ENCODE data around the gene CISD3.

DNA sequence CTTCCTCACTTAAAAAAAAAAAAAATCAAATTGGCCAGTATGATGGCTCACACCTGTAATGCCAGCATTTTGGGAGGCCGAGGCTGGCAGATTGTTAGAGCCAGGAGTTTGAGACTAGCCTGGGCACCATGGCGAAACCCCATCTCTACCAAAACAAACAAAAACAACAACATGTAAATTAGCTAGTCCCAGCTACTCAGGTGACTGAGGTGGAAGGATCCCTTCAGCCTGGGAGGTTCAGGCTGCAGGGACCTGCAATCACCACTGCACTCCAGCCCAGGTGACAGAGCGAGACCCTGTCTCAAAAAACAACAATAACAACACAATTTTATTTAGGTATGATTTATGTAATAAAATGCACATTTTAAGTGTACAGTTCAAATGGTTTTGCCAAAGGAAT, 49.0 kb upstream of the CISD3 start:
- TF ChIP-seq, protein P1, sequence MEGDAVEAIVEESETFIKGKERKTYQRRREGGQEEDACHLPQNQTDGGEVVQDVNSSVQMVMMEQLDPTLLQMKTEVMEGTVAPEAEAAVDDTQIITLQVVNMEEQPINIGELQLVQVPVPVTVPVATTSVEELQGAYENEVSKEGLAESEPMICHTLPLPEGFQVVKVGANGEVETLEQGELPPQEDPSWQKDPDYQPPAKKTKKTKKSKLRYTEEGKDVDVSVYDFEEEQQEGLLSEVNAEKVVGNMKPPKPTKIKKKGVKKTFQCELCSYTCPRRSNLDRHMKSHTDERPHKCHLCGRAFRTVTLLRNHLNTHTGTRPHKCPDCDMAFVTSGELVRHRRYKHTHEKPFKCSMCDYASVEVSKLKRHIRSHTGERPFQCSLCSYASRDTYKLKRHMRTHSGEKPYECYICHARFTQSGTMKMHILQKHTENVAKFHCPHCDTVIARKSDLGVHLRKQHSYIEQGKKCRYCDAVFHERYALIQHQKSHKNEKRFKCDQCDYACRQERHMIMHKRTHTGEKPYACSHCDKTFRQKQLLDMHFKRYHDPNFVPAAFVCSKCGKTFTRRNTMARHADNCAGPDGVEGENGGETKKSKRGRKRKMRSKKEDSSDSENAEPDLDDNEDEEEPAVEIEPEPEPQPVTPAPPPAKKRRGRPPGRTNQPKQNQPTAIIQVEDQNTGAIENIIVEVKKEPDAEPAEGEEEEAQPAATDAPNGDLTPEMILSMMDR (conservative IDR thresholded peaks at IDR 0.05; ENCODE audit: low read depth, low read length) = no peak
- TF ChIP-seq POLR2A (IDR thresholded peaks at IDR 0.05; ENCODE audit: low read depth, low read length) (no peak), SMC3 (IDR thresholded peaks at IDR 0.05; ENCODE audit: low read depth, low read length) (no peak), FOS (IDR thresholded peaks at IDR 0.05; ENCODE audit: low read depth, low read length) (no peak), BHLHE40 (IDR thresholded peaks at IDR 0.05; ENCODE audit: low read depth, low read length) (no peak), RCOR1 (IDR thresholded peaks at IDR 0.05; ENCODE audit: insufficient replicate concordance, low read length) (no peak), MAZ (IDR thresholded peaks at IDR 0.05; ENCODE audit: borderline replicate concordance, low read depth, low read length) (no peak), RAD21 (IDR thresholded peaks at IDR 0.05; ENCODE audit: low read length) (no peak), CHD1 (IDR thresholded peaks at IDR 0.05; ENCODE audit: low read depth, low read length) (no peak), MXI1 (IDR thresholded peaks at IDR 0.05; ENCODE audit: borderline replicate concordance, low read depth, low read length) (no peak), NFE2L2 (IDR thresholded peaks at IDR 0.05; ENCODE audit: low read depth, low read length) (no peak), MAFK (IDR thresholded peaks at IDR 0.05; ENCODE audit: low read depth, low read length) (no peak)
- TF ChIP-seq, protein P2, sequence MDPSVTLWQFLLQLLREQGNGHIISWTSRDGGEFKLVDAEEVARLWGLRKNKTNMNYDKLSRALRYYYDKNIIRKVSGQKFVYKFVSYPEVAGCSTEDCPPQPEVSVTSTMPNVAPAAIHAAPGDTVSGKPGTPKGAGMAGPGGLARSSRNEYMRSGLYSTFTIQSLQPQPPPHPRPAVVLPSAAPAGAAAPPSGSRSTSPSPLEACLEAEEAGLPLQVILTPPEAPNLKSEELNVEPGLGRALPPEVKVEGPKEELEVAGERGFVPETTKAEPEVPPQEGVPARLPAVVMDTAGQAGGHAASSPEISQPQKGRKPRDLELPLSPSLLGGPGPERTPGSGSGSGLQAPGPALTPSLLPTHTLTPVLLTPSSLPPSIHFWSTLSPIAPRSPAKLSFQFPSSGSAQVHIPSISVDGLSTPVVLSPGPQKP (IDR thresholded peaks at IDR 0.05; ENCODE audit: borderline replicate concordance, low read depth, low read length) = no peak
- TF ChIP-seq, protein P3, sequence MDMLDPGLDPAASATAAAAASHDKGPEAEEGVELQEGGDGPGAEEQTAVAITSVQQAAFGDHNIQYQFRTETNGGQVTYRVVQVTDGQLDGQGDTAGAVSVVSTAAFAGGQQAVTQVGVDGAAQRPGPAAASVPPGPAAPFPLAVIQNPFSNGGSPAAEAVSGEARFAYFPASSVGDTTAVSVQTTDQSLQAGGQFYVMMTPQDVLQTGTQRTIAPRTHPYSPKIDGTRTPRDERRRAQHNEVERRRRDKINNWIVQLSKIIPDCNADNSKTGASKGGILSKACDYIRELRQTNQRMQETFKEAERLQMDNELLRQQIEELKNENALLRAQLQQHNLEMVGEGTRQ (IDR thresholded peaks at IDR 0.05; ENCODE audit: low read depth, low read length) = no peak
